Activated CD8-positive, alpha-beta memory T cell treated with anti-CD3 and anti-CD28 coated beads, Interleukin-2, amount 10 ng/mL, durations not matched to agents 7 days and 5 days (primary cell): ENCODE results near the gene ABCD4. TPM values are rescaled to one million over a fixed set of nuclear protein-coding genes. Genes with fewer than 3 reads are reported as not detected.
"Not testable (repeated sequence)": the region's sequence is repeated elsewhere in the genome, so short reads cannot be mapped to it uniquely, and the experiment has no call there.

Experiments
- ATAC-seq: fragments of 150-1000 bp; cut with Tn5 transposase; one replicate; pipeline ENCODE4 v1.10.0; 2021; ENCODE audit warnings: moderate library complexity
- CTCF ChIA-PET: fragments of 350-600 bp; sonication (Branson Sonifier 250); formaldehyde crosslinking; loops from one replicate; lab custom pipeline; 2021; ENCODE audit warnings: antibody characterized with exemption; lab: Charles Lee
- DNase-seq: peaks from one replicate; pipeline ENCODE4 v3.0.0-alpha.2; 2020
- H3K27ac Mint-ChIP-seq: one replicate; pipeline ENCODE4 v1.8.0; 2021; ENCODE audit warnings: mild to moderate bottlenecking, mixed read lengths
- H3K27me3 Mint-ChIP-seq: one replicate; pipeline ENCODE4 v1.8.0; 2021; ENCODE audit warnings: mixed read lengths
- H3K36me3 Mint-ChIP-seq: one replicate; pipeline ENCODE4 v1.8.0; 2021; ENCODE audit warnings: mild to moderate bottlenecking, mixed read lengths
- H3K4me1 Mint-ChIP-seq: one replicate; pipeline ENCODE4 v1.8.0; 2021; ENCODE audit warnings: mixed read lengths
- H3K4me3 Mint-ChIP-seq: one replicate; pipeline ENCODE4 v1.8.0; 2021; ENCODE audit warnings: mild to moderate bottlenecking, moderate library complexity, mixed read lengths
- H3K9me3 Mint-ChIP-seq: one replicate; pipeline ENCODE4 v1.8.0; 2022; ENCODE audit warnings: low read depth, mixed read lengths
- total RNA-seq, 2 experiments: library from RNA; stranded (reverse); gene quantifications; one replicate each; pipeline ENCODE4 v1.2.3, GENCODE V29; 2021

The ABCD4 gene
- 10 to 100 TPM; 45.1 to 50.6 TPM for total RNA-seq

DNA sequence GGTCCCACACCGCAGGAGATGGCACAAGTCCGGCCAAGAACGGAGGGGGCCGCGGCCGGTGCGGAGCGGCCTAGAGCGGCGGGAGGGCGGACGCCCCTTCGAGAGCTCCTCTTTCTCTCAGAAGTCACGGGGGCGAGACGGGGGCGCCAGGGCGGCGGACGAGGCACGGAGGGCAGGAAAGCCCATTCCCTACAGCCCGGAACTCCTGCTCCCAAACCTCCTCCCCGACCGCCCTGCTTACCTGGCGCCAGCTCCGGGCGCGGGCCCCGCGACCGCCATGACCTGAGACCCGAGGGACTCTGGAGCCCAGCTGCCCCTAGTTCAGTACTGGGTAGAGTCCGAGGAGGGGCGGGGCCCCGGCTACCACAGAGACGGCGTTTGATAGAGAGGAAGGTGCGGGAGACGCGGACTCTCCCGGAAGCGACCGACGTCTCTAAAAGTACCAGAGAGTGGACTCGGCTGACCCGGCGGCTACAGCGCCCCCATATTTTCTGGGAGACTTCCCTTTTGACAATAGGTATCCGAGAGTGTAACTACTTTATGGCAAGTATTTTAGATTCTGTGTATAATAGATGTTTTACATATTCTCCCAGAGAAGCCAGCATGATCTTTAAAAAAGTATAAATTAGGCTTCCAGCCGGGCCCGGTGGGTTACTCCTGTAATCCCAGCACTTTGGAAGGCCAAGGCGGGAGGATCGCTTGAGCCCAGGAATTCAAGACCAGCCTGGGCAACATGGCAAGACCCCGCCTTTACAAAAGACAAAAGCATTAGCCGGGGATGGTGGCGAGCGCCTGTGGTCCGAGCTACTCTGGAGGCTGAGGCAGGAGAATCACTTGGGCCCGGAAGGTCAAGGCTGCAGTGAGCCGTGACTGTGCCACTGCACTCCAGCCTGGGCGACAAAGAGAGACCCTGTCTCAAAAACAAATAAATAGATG lies at the start of gene ABCD4:
Gene ABCD4, minus strand, starts transcription at position 301 of the 936 bp plus-strand sequence. Its CDS starts 22 bp downstream, at position 279.
- CTCF ChIA-PET, result interaction anchor here (0.8 to 2.8 kb wide), 9 partner anchors 8 to 232 kb away, joined by 3 to 10 read pairs (median 4); no protein-coding TSS in a partner anchor
- Mint-ChIP-seq H3K9me3 (no peaks in the 10 kb centered on the region), H3K4me3 (peak within 1 kb of the TSS; percentile 100), H3K4me1 (peaks cover 32% of the 10 kb centered on the region), H3K27me3 (no peaks in the 10 kb centered on the region), H3K36me3 (peaks cover 16% of the 10 kb centered on the region), H3K27ac (peak within 1 kb of the TSS; percentile 96)
- DNase-seq (peak; percentile 94), ATAC-seq (peak; percentile 97)

DNA sequence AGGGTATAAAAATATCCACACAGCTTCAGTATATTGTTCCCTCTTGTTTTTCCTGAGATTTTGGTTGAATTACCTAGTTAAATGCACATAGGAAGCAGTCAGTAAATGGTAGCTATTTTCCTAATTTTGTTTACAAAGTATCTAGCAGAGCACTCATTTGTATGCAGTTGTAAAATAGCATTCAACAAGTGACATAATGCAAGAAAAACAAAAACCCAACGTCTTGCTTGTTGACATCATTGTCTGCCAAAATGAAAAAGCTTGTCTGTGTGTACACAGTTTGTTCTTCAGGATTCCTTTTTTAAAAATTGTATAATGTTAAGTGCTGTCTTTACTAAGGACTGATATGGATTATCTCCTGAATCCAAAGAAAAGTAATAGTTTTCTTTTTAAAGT lies 48.2 kb upstream of the ABCD4 start:
- peaks cover 18% of the 10 kb centered on the region for H3K27me3 Mint-ChIP-seq
- H3K4me3 Mint-ChIP-seq, result no peak overlapping the region
- no peaks in the 10 kb centered on the region for H3K9me3 Mint-ChIP-seq
- H3K27ac Mint-ChIP-seq, result no peak overlapping the region
- H3K4me1 Mint-ChIP-seq, result no peaks in the 10 kb centered on the region
- DNase-seq (no peak), ATAC-seq (no peak)
- H3K36me3 Mint-ChIP-seq, result no peaks in the 10 kb centered on the region
- CTCF ChIA-PET, result no interaction called here

- CTCF ChIA-PET, result no interaction called here
Observed at GRCh38 chr14:74350211-74350927, 47.6 kb upstream of the ABCD4 start.

DNA sequence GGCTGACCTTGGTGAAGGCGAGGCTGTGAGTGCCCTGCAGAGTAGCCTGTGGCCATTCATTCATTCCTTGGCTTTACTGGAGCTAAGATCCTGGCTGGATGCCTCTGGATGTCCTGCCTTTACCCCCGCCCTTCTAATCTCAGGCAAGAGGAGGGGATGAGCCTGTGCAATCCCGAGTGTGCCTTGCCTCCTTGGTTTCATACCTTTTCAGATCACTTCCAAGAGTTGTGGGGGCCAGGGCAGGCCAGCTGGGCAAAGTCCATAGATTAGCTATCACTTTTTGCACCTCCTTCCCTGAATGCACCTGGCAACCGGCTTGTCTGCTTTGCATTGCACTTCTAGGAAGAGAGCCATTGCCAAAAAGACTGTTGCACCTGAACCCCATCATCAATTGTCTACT lies 47.0 kb upstream of the ABCD4 start:
- CTCF ChIA-PET, result no interaction called here

More at GRCh38 chr14:74350211-74350927, 47.6 kb upstream of the ABCD4 start:
- peaks cover 20% of the 10 kb centered on the region for H3K27me3 Mint-ChIP-seq
- no peaks in the 10 kb centered on the region for H3K4me1 Mint-ChIP-seq
- no peak for ATAC-seq
- H3K4me3 Mint-ChIP-seq, result no peak overlapping the region
- no peaks in the 10 kb centered on the region for H3K9me3 Mint-ChIP-seq
- no peaks in the 10 kb centered on the region for H3K36me3 Mint-ChIP-seq
- no peak for DNase-seq
- no peak overlapping the region for H3K27ac Mint-ChIP-seq

GRCh38 chr14:74348735-74349463 lies 46.2 kb upstream of the ABCD4 start:
- Mint-ChIP-seq H3K9me3 (no peaks in the 10 kb centered on the region), H3K27ac (no peak overlapping the region), H3K4me1 (no peaks in the 10 kb centered on the region), H3K4me3 (no peak overlapping the region), H3K27me3 (peaks cover 20% of the 10 kb centered on the region), H3K36me3 (no peaks in the 10 kb centered on the region)
- ATAC-seq, result no peak
- DNase-seq, result no peak
- CTCF ChIA-PET, result interaction anchor here (1.2 kb wide), 1 partner anchor 24 kb away, joined by 5 read pairs; no protein-coding TSS in a partner anchor

More for the DNA sequence above, 47.0 kb upstream of the ABCD4 start:
- no peak overlapping the region for H3K27ac Mint-ChIP-seq
- H3K27me3 Mint-ChIP-seq, result peaks cover 20% of the 10 kb centered on the region
- no peak overlapping the region for H3K4me3 Mint-ChIP-seq
- no peaks in the 10 kb centered on the region for H3K4me1 Mint-ChIP-seq
- ATAC-seq (no peak), DNase-seq (no peak)
- no peaks in the 10 kb centered on the region for H3K36me3 Mint-ChIP-seq
- no peaks in the 10 kb centered on the region for H3K9me3 Mint-ChIP-seq

DNA sequence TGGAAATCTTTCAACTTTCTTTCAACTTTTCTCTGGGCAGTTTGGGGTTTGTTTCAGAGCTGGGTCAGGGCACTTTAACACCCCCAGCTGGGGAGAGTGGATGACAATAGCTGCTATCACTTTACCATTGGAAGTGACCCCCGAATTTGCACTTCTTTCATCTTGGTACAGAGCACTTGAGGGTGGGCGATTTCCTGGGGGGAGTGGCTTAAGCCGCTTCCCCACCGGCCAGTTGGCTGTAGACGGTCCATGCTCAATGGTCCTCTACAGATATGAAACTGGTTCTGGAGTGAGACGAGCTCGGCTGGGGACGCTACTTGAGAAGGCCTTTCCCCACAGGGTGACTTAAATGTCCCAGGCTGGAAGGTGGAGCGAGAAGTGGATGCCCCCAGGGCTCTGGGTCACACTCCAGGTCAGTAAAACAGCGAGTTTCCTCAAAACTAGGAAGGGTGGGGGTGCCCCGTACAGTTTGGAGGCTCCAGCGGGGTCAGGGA lies 45.6 kb upstream of the ABCD4 start, which contains the start of gene VRTN:
Gene VRTN, plus strand, starts transcription at position 231 of the 494 bp plus-strand sequence. CDS start 8,313 bp downstream, outside the sequence.
- ATAC-seq (no peak), DNase-seq (no peak)
- Mint-ChIP-seq H3K36me3 (no peaks in the 10 kb centered on the region), H3K9me3 (no peaks in the 10 kb centered on the region), H3K4me1 (no peaks in the 10 kb centered on the region), H3K27me3 (peaks cover 22% of the 10 kb centered on the region), H3K27ac (peak within 1 kb of the TSS; percentile 16), H3K4me3 (no peak within 1 kb of the TSS)
- CTCF ChIA-PET, result interaction anchor here (1.2 kb wide), 1 partner anchor 23 kb away, joined by 5 read pairs; no protein-coding TSS in a partner anchor

DNA sequence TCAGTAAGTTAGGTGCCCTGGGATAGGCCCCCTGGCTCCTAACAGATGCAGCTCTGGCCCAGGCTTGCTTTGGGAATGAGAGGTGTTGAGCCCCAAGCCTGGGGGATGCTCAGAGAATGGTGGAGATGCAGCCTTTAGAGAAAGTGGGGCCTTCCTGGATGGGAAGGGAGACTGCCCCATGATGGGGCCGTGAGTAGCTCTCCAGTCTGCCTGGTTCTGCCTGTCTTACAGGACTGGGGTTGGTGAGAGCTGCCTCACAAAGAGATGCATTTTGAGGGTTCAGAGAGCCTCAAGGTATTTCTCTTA lies 45.0 kb upstream of the ABCD4 start:
- no peaks in the 10 kb centered on the region for H3K36me3 Mint-ChIP-seq
- peaks cover 20% of the 10 kb centered on the region for H3K27me3 Mint-ChIP-seq
- DNase-seq, result no peak
- no peak for ATAC-seq
- no peaks in the 10 kb centered on the region for H3K9me3 Mint-ChIP-seq
- H3K27ac Mint-ChIP-seq, result no peak overlapping the region
- no peaks in the 10 kb centered on the region for H3K4me1 Mint-ChIP-seq
- no peak overlapping the region for H3K4me3 Mint-ChIP-seq
- CTCF ChIA-PET, result interaction anchor here (1.2 kb wide), 1 partner anchor 22 kb away, joined by 5 read pairs; no protein-coding TSS in a partner anchor

GRCh38 chr14:74347097-74347794 lies 44.5 kb upstream of the ABCD4 start:
- DNase-seq (no peak), ATAC-seq (no peak)
- Mint-ChIP-seq H3K27me3 (peaks cover 18% of the 10 kb centered on the region), H3K4me3 (no peak overlapping the region), H3K4me1 (no peaks in the 10 kb centered on the region), H3K36me3 (no peaks in the 10 kb centered on the region), H3K9me3 (no peaks in the 10 kb centered on the region), H3K27ac (peak overlapping the region; percentile 16)
- CTCF ChIA-PET, result interaction anchor here (1.2 kb wide), 1 partner anchor 22 kb away, joined by 5 read pairs; no protein-coding TSS in a partner anchor

GRCh38 chr14:74346341-74346740 lies 43.6 kb upstream of the ABCD4 start:
- no peak overlapping the region for H3K27ac Mint-ChIP-seq
- H3K9me3 Mint-ChIP-seq, result no peaks in the 10 kb centered on the region
- DNase-seq (no peak), ATAC-seq (no peak)
- CTCF ChIA-PET, result no interaction called here
- H3K4me1 Mint-ChIP-seq, result no peaks in the 10 kb centered on the region
- H3K4me3 Mint-ChIP-seq, result no peak overlapping the region
- peaks cover 18% of the 10 kb centered on the region for H3K27me3 Mint-ChIP-seq
- H3K36me3 Mint-ChIP-seq, result no peaks in the 10 kb centered on the region

- H3K36me3 Mint-ChIP-seq, result no peaks in the 10 kb centered on the region
- H3K4me3 Mint-ChIP-seq, result no peak overlapping the region
- CTCF ChIA-PET, result no interaction called here
- no peak overlapping the region for H3K27ac Mint-ChIP-seq
- H3K27me3 Mint-ChIP-seq, result peaks cover 8% of the 10 kb centered on the region
- ATAC-seq (no peak), DNase-seq (no peak)
- no peaks in the 10 kb centered on the region for H3K4me1 Mint-ChIP-seq
- H3K9me3 Mint-ChIP-seq, result no peaks in the 10 kb centered on the region
Observed at GRCh38 chr14:74333909-74334308, 31.2 kb upstream of the ABCD4 start.

- CTCF ChIA-PET, H3K9me3 Mint-ChIP-seq, H3K36me3 Mint-ChIP-seq, DNase-seq, ATAC-seq, H3K4me3 Mint-ChIP-seq, H3K4me1 Mint-ChIP-seq, H3K27ac Mint-ChIP-seq: not testable (repeated sequence)
- peaks cover 17% of the 10 kb centered on the region for H3K27me3 Mint-ChIP-seq
Observed at GRCh38 chr14:74329950-74330552, 27.3 kb upstream of the ABCD4 start.
